WTC11 (cell line): ENCODE results near the gene PROSER2.

Source experiments
- CTCF ChIP-seq: fragments of 200-600 bp; IDR thresholded peaks from 2 replicates; pipeline ENCODE4 v1.8.0; 2022; ENCODE audit warnings: antibody characterized with exemption
- ELF4 ChIP-seq: sonication (generic); formaldehyde crosslinking; IDR thresholded peaks from 2 replicates; pipeline ENCODE4 v1.8.1; 2022; ENCODE audit warnings: low read depth, mild to moderate bottlenecking, moderate library complexity, missing genetic modification reagents
- FOXK1 ChIP-seq: sonication (generic); formaldehyde crosslinking; IDR thresholded peaks from 2 replicates; pipeline ENCODE4 v1.8.0; 2022; ENCODE audit warnings: mild to moderate bottlenecking, moderate library complexity, missing genetic modification reagents
- NFE2L1 ChIP-seq: sonication (generic); formaldehyde crosslinking; IDR thresholded peaks from 2 replicates; pipeline ENCODE4 v1.8.1; 2023; ENCODE audit warnings: missing genetic modification reagents
- TP53 ChIP-seq: sonication (generic); formaldehyde crosslinking; IDR thresholded peaks from 2 replicates; pipeline ENCODE4 v1.8.1; 2023; ENCODE audit warnings: mild to moderate bottlenecking, missing genetic modification reagents
- TF ChIP-seq, protein P1 (sequence below): sonication (generic); formaldehyde crosslinking; IDR thresholded peaks from 2 replicates; pipeline ENCODE4 v1.8.0; 2022; ENCODE audit warnings: mild to moderate bottlenecking, missing genetic modification reagents

DNA sequence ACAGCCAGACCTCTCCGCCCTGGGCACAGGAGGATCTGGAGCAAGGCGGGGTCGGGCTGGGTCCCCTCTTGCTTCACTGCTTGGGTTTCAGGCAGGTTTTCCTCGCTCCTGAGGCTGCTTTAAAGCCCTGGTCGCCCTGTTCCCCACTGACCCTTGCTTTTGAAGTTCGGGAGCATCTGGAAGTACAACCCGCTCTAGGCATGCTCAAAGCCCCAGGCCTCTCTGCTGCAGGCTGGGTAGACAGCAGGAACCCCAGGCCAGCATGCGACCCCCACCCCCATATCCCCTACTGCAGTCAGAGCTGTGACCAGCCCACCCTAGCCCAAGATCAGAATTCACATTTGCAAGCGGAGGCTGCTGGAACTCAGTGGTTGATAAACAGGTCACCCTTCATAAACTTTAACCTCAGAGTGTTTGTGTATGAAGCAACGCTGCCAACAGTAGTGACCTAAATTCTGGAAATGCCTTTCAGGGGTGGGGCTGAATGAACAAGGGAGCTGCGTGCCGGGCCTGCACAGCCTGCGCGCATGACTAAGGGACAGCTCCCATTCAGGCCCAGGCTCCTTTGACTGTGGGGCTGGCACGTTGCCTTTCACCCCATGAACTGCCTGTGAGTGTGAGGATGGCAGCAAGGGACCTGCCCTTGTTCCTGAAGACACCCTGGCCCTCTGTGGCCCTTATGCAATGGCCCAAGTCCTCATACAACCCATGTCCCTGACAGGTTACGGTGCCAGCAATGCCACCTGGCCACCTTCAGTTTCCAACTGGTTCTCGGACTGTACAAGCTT, 52.5 kb downstream of the PROSER2 start:
- TF ChIP-seq CTCF (no peak), NFE2L1 (CRISPR knock-in tag) (no peak), FOXK1 (CRISPR knock-in tag) (no peak), ELF4 (CRISPR knock-in tag) (no peak), TP53 (CRISPR knock-in tag) (no peak)
- TF ChIP-seq, protein P1, sequence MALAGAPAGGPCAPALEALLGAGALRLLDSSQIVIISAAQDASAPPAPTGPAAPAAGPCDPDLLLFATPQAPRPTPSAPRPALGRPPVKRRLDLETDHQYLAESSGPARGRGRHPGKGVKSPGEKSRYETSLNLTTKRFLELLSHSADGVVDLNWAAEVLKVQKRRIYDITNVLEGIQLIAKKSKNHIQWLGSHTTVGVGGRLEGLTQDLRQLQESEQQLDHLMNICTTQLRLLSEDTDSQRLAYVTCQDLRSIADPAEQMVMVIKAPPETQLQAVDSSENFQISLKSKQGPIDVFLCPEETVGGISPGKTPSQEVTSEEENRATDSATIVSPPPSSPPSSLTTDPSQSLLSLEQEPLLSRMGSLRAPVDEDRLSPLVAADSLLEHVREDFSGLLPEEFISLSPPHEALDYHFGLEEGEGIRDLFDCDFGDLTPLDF (CRISPR knock-in tag), result no peak
